GM19023 (cell line): ENCODE results near the gene SUGCT.

Experiments
- ATAC-seq: cut with Tn5 transposase; IDR thresholded peaks from one replicate; pipeline ENCODE4 v1.9.1; 2021; ENCODE audit warnings: mild to moderate bottlenecking, moderate library complexity; ENCODE audit not compliant: unreplicated experiment

The SUGCT gene

DNA sequence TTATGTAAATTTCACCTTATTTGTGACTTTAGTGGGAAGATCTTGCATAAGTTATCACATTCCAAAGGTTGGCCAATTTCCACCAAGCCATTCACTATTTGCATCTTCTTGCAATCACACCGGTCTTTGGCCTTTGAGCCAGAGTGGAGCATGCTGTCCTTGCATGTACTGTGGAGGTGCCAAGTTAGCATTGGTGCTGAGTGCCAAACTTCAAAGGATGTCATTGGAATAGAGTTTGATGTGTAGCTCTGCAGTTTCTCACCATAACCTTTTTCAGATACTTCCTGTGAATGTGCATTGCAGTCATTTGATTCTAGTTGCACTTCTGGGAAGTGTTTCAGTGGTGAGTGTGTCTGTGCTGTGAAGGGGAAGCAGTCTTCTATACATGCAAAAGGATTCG, 620.6 kb downstream of the SUGCT start:
- no peak for ATAC-seq

DNA sequence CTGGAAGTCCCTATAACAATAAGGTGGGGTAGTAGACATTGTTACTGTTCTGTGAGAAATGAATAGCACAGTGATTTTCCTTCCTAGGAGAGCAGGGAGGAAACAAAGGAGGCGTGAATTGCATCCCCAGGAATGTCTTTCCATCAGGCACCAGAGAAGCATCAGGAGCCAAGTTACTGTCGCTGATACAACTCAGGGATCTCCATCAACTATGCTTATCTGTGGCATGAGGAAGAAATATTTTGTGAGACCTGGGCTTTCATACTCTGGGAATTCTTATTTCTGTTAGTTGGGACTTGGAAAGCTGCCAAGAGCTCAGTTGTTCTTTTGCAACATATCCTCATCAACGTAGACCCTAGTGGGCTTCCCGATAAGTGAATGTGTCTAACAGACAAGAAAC, 622.3 kb downstream of the SUGCT start:
- ATAC-seq, result no peak

DNA sequence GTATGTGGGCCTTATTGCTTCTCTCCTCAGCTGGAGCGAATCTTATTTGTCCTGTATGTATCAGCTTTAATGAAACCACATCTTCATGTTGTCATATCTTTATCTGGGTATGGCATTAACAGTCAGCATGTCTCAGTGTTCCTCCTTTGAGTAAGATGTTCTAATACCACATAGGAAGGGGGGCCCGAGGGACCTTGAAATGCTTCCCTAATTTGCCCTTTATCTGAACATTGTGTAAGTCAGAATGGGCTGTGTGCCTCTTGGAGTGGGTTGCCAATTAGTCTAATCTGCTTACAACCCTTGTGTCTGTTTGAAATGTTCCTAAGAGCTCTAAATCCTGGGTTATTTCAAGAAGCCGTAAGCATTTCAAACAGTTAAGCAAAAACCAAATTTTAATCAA, 623.8 kb downstream of the SUGCT start:
- no peak for ATAC-seq

DNA sequence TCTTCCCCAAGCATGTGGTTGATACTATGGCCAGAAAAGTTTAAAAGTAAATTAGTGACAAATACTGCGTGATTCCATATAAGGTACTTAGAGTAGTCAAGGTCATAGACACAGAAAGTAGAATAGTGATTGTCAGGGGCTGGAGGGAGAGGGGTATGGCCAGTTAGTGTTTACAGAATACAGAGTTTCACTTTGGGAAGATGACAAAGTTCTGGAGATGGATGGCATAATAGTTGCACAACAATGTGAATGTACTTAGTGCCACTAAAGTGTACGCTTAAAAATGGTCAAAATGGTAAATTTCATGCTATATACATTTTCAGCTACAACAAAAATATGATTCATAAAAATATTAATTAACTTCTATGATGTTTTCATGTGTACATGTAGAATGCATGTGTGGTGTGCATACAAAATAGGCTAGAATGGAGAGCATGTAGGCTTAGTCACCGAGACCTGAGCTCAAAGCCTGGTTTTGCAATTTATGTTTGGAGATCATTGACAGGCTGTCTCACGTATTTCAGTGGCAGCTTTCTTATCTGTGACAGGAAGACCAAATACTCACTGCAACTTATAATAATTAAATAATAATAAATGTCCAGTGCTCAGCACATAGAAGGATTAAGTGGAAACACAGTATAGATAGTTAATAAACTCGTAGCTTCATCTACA, 625.6 kb downstream of the SUGCT start:
- ATAC-seq, result no peak

DNA sequence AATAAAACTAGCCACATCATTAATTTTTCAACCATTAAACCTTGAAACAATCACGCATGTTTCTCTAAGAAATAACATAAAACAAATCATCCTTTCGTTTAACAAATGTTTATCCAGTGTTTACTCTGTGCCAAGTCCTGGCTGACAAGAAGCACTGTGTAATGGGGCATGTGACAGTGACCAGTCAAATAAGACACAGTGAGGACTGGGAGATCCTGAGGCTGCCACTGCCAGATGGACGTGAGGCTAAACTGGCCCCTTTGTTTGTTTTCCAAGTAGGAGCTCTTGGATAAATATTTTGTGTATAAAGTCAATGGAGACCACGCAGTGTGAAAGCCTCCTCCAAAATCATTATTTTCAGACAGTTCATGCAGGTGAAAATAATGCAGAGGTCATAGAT, 626.2 kb downstream of the SUGCT start:
- ATAC-seq, result no peak

DNA sequence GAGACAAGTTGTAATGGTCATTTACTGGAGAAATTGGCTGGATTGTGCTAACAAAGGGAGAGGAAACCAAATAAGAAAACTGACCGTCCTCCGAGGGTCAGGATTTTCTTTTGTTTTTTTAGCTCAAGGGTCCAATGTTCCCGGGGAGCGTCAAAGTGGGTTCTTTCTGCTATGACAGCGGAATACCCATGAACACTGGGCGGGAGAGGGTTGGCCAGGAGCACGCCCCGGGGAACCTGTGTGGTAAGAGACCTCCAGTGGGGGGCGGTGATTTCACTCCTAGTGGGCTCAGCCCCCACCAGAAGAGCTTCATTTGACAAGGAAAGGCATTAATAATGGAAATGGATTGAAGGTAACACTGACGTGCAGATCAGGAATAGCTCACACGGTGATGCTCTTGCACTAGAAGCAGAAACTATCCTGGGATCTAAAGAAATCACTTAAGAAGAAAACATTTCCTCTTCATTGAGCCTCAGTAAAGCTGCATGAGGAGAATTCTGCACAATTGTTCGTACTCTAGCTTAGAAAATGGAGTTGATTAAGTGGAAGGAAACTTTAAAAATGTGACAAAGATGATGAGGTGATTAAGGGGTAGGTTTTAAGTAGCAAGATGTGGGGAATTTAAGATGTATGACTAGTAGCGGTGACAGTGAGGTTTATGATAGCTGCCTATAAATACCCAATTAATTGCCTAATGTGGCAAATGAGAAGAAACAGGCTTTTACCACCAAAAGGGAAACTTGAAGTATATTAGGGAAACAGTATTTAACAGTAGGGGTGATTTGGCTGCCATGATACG, 627.2 kb downstream of the SUGCT start:
- no peak for ATAC-seq

DNA sequence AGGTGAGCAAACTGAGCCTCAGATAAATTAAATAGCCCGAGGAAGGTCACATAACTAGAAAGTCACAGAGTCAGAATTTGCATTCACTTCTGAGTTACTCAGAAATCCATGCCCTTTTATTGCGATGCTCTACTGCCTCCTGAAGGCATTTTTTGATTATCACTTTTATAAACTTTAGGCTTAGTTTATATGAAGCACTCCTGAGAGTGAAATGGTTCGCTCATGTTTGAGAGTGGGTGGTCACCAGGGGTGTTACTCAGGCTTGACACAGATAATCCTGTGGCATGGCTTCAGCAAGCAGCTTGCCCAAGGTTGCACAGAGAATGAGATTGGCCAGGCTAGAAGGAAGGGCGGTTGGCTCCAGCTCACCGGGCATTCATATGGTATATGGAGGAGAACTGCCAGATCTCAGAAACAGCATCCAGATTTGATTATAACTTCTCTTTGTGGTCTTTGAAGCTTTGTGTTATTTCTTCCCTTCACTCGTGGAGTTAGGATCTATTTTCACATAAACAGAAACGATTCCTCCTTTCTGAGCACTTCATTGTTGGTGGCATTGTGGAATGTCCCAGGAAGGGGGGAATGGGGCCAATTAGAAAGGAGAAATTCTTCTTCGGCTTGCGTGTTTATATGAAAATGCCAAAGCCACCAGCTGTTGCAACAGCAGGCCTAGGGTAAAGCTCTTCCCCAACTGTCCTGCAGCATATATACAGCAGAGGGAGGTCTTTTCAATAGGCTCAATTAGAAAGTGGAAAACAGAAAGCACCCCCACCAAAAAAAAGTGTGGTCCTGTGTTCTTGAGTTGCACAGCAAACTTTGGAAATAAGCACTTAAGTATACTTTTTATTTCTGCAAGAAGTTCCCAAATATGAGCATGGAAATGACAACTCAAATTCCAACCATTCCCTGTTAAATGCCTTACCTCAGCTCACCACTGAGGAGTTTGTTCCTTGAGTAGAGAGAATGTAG, 628.8 kb downstream of the SUGCT start:
- ATAC-seq, result no peak

DNA sequence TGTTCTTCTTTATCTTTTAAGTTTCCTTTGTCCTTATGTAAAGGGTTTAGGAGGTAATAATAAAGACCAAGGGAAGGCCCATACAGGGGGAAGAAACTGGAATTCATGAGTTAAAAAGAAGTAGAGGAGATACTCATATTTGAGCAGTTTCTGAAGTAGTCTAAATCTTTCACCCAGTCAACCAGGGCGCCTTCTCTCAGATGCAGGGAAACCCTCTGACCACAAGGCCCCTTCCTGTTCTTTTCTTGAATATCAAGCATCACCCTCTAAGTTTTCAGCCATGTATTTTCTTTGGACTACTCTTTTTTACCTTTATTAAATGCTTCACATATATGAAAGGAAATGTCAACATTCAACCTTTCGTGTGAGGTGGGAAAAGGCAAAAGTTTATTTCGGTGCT, 630.8 kb downstream of the SUGCT start:
- no peak for ATAC-seq

DNA sequence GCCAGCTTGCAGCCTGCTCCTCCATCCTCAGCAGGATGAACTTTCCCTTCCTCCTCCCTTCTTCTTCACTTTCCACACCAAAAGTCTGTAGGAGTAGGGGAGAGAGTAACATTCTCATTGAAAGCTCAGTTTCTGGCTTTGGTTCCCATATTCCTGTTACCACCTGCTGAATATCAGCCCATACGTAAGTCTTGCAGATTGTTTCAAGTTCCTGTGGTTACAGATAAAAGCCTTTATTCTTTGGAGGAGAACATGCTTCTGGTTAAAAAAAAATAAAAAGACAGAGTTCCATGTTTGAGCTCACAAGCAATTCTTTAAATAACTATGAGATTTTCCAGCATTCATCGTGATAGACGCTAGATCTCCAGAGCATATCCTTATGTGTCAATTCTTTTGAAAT, 637.3 kb downstream of the SUGCT start:
- ATAC-seq, result no peak

DNA sequence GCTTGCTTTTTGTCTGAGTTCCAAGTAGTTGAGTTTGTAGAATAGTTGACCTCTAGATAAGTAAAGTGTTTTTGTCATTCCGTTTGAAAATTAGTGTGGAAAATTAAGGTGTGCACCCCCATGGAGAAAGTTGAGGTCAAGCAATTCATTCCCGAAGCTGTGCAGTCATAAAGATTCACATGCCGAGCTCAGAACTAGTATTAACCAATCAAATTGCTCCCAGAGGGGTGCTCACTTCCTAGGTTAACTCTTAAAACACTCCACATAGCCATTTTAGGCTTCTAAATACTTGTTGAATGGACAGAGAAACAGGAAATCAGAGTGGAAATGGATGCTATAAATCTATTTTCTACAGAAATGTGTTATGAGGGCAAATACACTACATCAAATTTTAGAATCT, 638.9 kb downstream of the SUGCT start:
- no peak for ATAC-seq

DNA sequence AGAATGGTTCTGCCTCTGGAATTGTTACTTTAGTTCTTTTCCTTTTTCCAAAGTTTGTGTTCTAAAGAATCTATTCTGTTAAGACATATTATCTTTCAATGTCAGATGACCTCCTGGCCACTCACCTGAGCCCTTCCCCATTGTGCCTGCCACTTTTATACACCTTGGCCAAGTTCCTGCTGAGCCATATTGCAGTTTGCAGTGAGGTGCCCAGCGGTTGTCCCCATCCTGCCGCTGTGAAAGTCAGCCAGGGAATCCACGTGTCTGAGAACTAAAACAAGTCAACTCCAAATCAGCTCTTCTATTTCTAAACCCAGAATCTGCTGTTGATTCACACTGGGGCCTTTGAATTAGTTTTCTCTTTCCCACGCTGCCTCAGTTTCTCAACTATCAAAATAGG, 641.1 kb downstream of the SUGCT start:
- ATAC-seq, result no peak

DNA sequence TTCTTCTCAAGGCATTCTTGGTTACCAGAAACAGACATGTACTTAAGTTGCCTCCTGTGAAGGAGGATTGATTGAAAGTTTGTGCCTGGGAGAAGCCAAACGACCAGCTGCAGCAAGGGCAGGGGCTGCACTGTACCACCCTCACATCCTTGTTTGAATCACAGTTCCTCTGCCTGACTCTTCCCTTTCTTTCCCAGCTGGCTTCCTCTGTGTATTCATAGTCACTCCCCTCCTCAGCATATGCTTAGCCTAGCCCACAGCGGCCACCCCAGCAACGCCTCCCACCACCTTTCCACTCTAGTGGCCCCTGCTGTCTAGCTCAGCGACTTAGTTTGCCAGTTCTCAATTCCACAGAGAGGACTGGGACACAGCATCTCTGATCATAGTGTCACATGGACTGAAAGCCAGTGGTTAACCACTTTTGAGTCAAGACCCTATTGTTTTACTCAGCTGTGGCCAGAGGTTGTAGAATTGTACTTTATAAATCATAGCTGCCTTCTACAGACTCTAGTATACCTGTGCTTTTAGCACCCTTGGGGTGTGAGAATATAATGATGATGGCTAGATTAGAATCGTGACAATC, 643.0 kb downstream of the SUGCT start:
- no peak for ATAC-seq

DNA sequence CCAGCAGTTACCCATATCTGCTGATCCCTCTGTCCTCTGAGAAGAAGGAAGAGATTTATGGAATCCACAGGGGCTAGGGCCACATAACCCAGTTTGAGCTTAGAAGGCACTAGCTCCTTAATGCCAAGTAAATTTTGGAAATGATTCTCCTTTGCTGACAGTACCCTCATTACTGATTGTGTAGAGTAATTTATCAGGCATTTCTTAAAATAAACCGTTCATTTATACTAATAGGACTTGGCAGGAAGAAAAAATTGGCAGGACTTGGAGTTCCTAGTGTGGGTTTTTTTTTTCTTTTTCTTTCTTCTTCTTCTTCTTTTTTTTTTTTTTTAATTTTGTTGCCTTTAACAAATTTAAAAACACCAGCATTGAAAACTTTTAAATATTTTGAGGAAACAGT, 645.7 kb downstream of the SUGCT start:
- no peak for ATAC-seq

DNA sequence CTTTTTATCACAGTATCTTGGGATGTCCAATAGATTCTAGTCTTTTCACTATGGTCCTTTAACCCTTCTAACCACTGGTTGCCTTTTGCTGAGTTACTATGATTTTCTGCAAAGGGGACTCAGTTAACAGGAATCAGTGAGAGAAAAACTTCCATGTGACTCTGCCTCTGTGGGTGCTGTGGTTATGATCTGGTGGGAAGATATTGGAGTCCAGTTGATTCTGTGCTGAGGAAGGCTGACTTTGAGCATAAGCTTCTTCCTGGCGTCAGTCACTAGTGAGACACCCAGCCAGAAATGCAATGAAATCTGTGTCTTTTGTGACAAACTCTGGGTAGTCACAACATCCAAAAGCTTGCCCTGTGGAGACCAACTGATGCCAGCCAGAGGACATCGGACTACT, 648.0 kb downstream of the SUGCT start:
- no peak for ATAC-seq

DNA sequence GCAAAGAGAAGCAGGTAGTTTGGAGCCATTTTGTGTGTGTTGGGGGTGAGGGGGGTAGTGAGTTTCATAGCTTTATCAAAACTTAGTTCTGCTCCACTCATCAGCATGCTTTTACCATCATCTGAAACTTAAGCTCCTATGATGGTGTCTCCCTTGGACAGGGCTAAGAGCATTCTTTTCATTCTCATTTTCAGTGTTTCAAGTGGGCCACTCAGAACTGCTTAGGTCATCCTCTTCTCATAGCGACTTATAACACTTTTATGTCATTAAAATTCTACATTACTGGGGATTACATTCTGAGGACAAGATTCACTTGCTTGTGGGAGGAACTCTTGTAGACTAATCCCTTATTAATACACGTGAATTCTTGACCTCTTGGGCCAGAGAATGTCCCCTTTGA, 649.4 kb downstream of the SUGCT start:
- ATAC-seq, result no peak

DNA sequence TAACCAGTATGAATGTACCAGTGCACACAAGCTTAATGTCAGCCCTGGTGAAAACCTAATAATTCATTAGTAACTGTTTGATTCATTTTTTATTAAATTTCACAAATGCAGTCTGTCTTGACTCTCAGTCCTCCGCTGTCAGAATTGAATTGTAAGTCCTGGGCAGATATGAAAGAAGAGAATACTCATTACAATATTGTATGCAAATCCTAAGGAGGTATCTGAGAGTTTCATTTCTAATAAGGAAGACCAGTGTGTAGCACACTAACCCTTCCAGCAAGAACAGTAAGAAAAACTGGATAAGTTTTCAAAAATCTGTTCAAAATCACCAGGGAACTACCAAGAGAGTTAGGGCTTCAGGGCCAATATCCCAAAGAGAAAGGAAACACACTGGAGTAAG, 652.1 kb downstream of the SUGCT start:
- ATAC-seq, result no peak

DNA sequence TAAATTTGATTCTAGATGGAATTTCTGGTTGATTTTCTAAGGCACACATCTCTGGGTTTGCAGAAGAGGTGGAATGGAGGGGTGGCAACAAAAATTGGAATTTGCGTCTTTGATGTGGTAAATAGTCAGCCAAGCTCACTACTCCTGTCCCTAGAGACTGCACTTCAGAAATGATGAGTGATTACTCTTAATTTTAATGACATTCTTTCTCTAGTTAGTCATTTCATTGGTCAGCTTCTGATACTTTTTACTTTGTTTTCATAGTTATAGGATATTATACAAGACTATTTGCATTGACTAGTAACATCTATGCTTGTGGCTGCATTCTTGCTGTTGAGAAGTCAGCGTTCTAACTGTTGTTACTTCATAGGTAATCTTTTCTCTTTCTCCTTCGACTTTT, 658.3 kb downstream of the SUGCT start:
- no peak for ATAC-seq

DNA sequence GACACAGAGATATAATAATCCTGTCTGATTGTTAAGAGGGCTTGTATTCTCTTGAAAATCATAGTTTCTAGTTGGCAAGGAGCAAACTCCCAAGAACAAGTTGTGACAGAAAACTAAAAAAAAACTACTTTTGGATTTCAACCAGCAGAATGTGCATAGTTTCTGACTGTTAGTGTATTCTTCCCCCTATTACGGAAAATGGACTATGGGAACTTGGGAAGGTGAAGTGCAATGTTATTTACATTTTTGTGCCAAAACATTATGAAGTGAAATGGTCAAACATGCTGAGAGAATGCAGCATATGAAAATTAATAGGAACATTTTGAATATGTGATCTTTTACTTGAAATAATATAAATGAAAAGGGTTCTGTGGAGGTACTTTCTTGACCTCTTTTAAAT, 660.8 kb downstream of the SUGCT start:
- ATAC-seq, result no peak

DNA sequence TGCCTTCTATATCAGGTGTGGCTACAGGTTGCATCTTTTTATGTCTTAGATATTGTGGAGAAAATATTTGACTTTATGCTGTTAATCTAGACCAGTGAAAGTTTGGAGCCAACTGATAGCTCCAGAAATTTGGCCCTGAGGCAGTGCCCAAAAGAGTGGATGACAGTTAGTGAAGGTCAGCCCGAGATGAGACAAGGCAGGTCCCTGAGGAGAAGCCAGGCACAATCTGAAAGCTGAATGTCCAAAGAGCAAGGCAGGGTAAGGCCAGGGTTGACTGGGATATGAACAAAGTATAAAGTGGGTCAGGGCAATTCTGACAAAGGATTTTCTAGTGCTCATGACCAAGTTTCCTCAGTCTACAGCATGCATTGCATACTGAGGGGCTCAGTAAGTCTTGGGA, 661.9 kb downstream of the SUGCT start:
- ATAC-seq, result no peak

DNA sequence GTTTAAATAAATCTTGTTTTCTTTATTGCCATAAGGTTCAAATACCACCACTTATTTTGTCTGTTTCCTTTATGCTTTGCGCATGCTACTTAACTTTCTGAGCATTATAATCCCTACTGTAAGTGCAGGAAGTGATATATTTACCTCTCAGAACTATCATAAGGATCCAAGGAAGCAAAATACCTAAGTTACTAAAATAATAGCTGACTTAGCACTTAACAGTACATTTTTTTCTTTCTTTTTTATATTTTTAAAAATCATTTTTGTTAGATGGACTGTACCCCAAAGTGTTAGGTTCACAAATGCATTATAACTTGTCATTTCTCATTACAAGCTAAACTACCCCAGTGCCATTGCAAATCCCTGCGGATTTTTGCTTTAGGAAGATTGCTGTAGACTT, 663.8 kb downstream of the SUGCT start:
- ATAC-seq, result no peak
